ENCODE data around the gene ERC1. TPM values are rescaled to one million over a fixed set of nuclear protein-coding genes. Genes with fewer than 3 reads are reported as not detected.

The ERC1 gene
- total RNA-seq, 4 donors from 2014 or later = 28.9 to 106 (median 43.6) TPM

GRCh38 chr12:948238-948637 is 42.8 kb upstream of the ERC1 start:
- H3K27ac ChIP-seq = no peak overlapping the region

GRCh38 chr12:949453-950191 is 41.4 kb upstream of the ERC1 start, which contains the start of gene RAD52:
Gene RAD52 (minus strand): TSS chr12:949694. CDS start chr12:933058, 16,636 bp downstream.
- Histone ChIP-seq H3K36me3 (no peaks in the 10 kb centered on the region), H3K4me3 (peak within 1 kb of the TSS; percentile 68 to 88), H3K27ac (peak within 1 kb of the TSS; percentile 92 to 93), H3K4me1 (no peaks in the 10 kb centered on the region), H3K27me3 (no peaks in the 10 kb centered on the region), H3K9me3 (no peaks in the 10 kb centered on the region)
- peak; percentile 98 for DNase-seq
- intact Hi-C loops (cut with DNase I; ENCODE audit: low total_unique reads) = loop anchor here (10.0 kb wide), 1 partner anchor 385 kb away; no protein-coding TSS in a partner anchor
- peak; percentile 98 to 99 (median 98) for TF ChIP-seq CTCF (IDR thresholded peaks at IDR 0.05)
- peak; percentile 35 to 67 for TF ChIP-seq POLR2A (IDR thresholded peaks at IDR 0.05)

More at GRCh38 chr12:948238-948637, 42.8 kb upstream of the ERC1 start:
- DNase-seq = no peak
- Histone ChIP-seq H3K27me3 (no peaks in the 10 kb centered on the region), H3K9me3 (no peaks in the 10 kb centered on the region), H3K4me1 (no peaks in the 10 kb centered on the region), H3K36me3 (no peaks in the 10 kb centered on the region), H3K4me3 (peak overlapping the region in 1 of 2 donors; percentile 68)
- intact Hi-C loops (cut with DNase I; ENCODE audit: low total_unique reads) = no loop called here
- TF ChIP-seq CTCF (IDR thresholded peaks at IDR 0.05) (no peak), POLR2A (IDR thresholded peaks at IDR 0.05) (no peak)

GRCh38 chr12:951176-951575 is 39.8 kb upstream of the ERC1 start:
- Histone ChIP-seq H3K4me3 (no peak overlapping the region), H3K27ac (no peak overlapping the region), H3K4me1 (no peaks in the 10 kb centered on the region), H3K9me3 (no peaks in the 10 kb centered on the region), H3K36me3 (no peaks in the 10 kb centered on the region), H3K27me3 (no peaks in the 10 kb centered on the region)
- intact Hi-C loops (cut with DNase I; ENCODE audit: low total_unique reads) = loop anchor here (10.0 kb wide), 1 partner anchor 386 kb away; no protein-coding TSS in a partner anchor
- TF ChIP-seq CTCF (IDR thresholded peaks at IDR 0.05) (no peak), POLR2A (IDR thresholded peaks at IDR 0.05) (no peak)
- no peak for DNase-seq

- Histone ChIP-seq H3K4me3 (no peak overlapping the region), H3K27ac (no peak overlapping the region), H3K4me1 (no peaks in the 10 kb centered on the region), H3K36me3 (no peaks in the 10 kb centered on the region), H3K27me3 (no peaks in the 10 kb centered on the region), H3K9me3 (no peaks in the 10 kb centered on the region)
- intact Hi-C loops (cut with DNase I; ENCODE audit: low total_unique reads) = loop anchor here (10.0 kb wide), 1 partner anchor 389 kb away; no protein-coding TSS in a partner anchor
- DNase-seq = no peak
- no peak for TF ChIP-seq CTCF (IDR thresholded peaks at IDR 0.05)
- TF ChIP-seq POLR2A (IDR thresholded peaks at IDR 0.05) = no peak
These were observed 37.2 kb upstream of the ERC1 start for GRCh38 chr12:953776-954175.

GRCh38 chr12:954741-955140 is 36.3 kb upstream of the ERC1 start:
- intact Hi-C loops (cut with DNase I; ENCODE audit: low total_unique reads) = loop anchor here (10.0 kb wide), 1 partner anchor 390 kb away; no protein-coding TSS in a partner anchor

More at GRCh38 chr12:954741-955140, 36.3 kb upstream of the ERC1 start:
- Histone ChIP-seq H3K4me3 (no peak overlapping the region), H3K27me3 (no peaks in the 10 kb centered on the region), H3K27ac (no peak overlapping the region), H3K36me3 (no peaks in the 10 kb centered on the region), H3K4me1 (no peaks in the 10 kb centered on the region), H3K9me3 (no peaks in the 10 kb centered on the region)
- DNase-seq = no peak
- TF ChIP-seq CTCF (IDR thresholded peaks at IDR 0.05) (no peak), POLR2A (IDR thresholded peaks at IDR 0.05) (no peak)

Measured in uterus (tissue), 4 donors.